COLO829 (cell line): Measurements from ENCODE around the gene GSTA5.
"Not testable (repeated sequence)": the region's sequence is repeated elsewhere in the genome, so short reads cannot be mapped to it uniquely, and the experiment has no call there.

ENCODE experiments used
- DNase-seq: peaks from one replicate; pipeline ENCODE4 v3.0.0; 2012; ENCODE audit warnings: low spot score

The GSTA5 gene

GRCh38 chr6:52840763-52841585 lies at the start of gene GSTA5:
TSS of gene GSTA5 (minus strand) at chr6:52840813.
- DNase-seq = no peak

GRCh38 chr6:52890018-52890417 lies 49.4 kb upstream of the GSTA5 start:
- no peak for DNase-seq

- DNase-seq = no peak
Observed at GRCh38 chr6:52887910-52888524, 47.4 kb upstream of the GSTA5 start.

- peak; percentile 89 for DNase-seq
Observed at GRCh38 chr6:52881996-52882841, 41.6 kb upstream of the GSTA5 start.

- no peak for DNase-seq
Observed at GRCh38 chr6:52881662-52881995, 41.0 kb upstream of the GSTA5 start.

- DNase-seq = no peak
Observed at GRCh38 chr6:52877786-52878185, 37.2 kb upstream of the GSTA5 start.

GRCh38 chr6:52877168-52877567 lies 36.6 kb upstream of the GSTA5 start:
- peak; percentile 35 for DNase-seq

- DNase-seq = no peak
Observed at GRCh38 chr6:52876056-52876787, 35.6 kb upstream of the GSTA5 start.

- DNase-seq = no peak
Observed at GRCh38 chr6:52872031-52872430, 31.4 kb upstream of the GSTA5 start.

GRCh38 chr6:52871621-52872020 lies 31.0 kb upstream of the GSTA5 start:
- DNase-seq = no peak

- DNase-seq = not testable (repeated sequence)
Observed at GRCh38 chr6:52870335-52871091, 29.9 kb upstream of the GSTA5 start.

GRCh38 chr6:52868899-52869298 lies 28.3 kb upstream of the GSTA5 start:
- DNase-seq = not testable (repeated sequence)

GRCh38 chr6:52868240-52868639 lies 27.6 kb upstream of the GSTA5 start:
- no peak for DNase-seq

- DNase-seq = not testable (repeated sequence)
Observed at GRCh38 chr6:52861151-52861550, 20.5 kb upstream of the GSTA5 start.

GRCh38 chr6:52858416-52858815 lies 17.8 kb upstream of the GSTA5 start:
- no peak for DNase-seq

GRCh38 chr6:52856137-52856536 lies 15.5 kb upstream of the GSTA5 start:
- not testable (repeated sequence) for DNase-seq

- no peak for DNase-seq
Observed at GRCh38 chr6:52849137-52849536, 8.5 kb upstream of the GSTA5 start.

- no peak for DNase-seq
Observed at GRCh38 chr6:52846002-52846401, 5.4 kb upstream of the GSTA5 start.

- no peak for DNase-seq
Observed at GRCh38 chr6:52843605-52844004, 3.0 kb upstream of the GSTA5 start.

GRCh38 chr6:52839124-52840055 lies 1.2 kb downstream of the GSTA5 start:
- DNase-seq = peak; percentile 81
